Measurements from ENCODE around the gene KLHL20.
"Not testable (repeated sequence)": the region's sequence is repeated elsewhere in the genome, so short reads cannot be mapped to it uniquely, and the experiment has no call there.

KLHL20 gene

DNA sequence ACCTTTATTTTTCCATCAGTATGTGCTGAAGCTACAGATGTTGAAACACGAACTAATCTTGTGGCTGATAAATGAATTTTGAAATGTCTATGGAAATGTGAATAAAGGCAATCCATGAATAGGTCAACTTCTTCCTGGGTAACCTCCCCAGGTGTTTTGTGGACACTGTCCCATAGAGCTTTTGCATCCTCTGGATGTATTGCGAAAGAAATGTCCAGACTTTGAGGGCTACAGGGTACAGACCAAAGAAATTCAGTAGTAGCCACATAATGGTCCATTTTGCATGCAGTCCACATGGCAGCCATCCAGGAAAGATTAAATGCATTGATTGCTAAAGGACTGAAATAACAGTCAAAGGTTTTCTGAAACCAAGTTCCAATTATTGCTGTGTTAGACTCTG lies 88.2 kb downstream of the KLHL20 start:
- no peaks in the 10 kb centered on the region for H3F3A ChIP-seq (ENCODE audit: low read depth)
- no peak for TF ChIP-seq EZH2phosphoT487 (IDR thresholded peaks at IDR 0.05; ENCODE audit: borderline replicate concordance)
- TF ChIP-seq, protein P1, sequence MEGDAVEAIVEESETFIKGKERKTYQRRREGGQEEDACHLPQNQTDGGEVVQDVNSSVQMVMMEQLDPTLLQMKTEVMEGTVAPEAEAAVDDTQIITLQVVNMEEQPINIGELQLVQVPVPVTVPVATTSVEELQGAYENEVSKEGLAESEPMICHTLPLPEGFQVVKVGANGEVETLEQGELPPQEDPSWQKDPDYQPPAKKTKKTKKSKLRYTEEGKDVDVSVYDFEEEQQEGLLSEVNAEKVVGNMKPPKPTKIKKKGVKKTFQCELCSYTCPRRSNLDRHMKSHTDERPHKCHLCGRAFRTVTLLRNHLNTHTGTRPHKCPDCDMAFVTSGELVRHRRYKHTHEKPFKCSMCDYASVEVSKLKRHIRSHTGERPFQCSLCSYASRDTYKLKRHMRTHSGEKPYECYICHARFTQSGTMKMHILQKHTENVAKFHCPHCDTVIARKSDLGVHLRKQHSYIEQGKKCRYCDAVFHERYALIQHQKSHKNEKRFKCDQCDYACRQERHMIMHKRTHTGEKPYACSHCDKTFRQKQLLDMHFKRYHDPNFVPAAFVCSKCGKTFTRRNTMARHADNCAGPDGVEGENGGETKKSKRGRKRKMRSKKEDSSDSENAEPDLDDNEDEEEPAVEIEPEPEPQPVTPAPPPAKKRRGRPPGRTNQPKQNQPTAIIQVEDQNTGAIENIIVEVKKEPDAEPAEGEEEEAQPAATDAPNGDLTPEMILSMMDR (conservative IDR thresholded peaks at IDR 0.05; ENCODE audit: low read length): no peak
- no peak overlapping the region for H3K9ac ChIP-seq (ENCODE audit: low read depth, low read length, poor library complexity, severe bottlenecking)
- peaks cover 88% of the 10 kb centered on the region for H3K36me3 ChIP-seq (ENCODE audit: insufficient read depth, low read length)
- no peak overlapping the region for H3K4me3 ChIP-seq (ENCODE audit: low read length, poor library complexity, severe bottlenecking)
- peaks cover 5% of the 10 kb centered on the region for H4K20me1 ChIP-seq (ENCODE audit: insufficient read depth, low read length, poor library complexity, severe bottlenecking)
- H3K9me3 ChIP-seq (ENCODE audit: insufficient read depth, low read depth, low read length): no peaks in the 10 kb centered on the region
- H3K79me2 ChIP-seq (ENCODE audit: insufficient read depth, low read length): no peaks in the 10 kb centered on the region
- H3K9me2 ChIP-seq (replicated peaks; ENCODE audit: low read depth, low read length): no peaks in the 10 kb centered on the region
- H3K4me2 ChIP-seq (ENCODE audit: low read depth, low read length, poor library complexity, severe bottlenecking): no peak overlapping the region
- H3K4me1 ChIP-seq (ENCODE audit: insufficient read depth, low read length, poor library complexity, severe bottlenecking): no peaks in the 10 kb centered on the region
- no peak overlapping the region for H2AFZ ChIP-seq (ENCODE audit: low read length)
- no peaks in the 10 kb centered on the region for H3K27me3 ChIP-seq (ENCODE audit: insufficient read depth, low read length, poor library complexity, severe bottlenecking)

DNA sequence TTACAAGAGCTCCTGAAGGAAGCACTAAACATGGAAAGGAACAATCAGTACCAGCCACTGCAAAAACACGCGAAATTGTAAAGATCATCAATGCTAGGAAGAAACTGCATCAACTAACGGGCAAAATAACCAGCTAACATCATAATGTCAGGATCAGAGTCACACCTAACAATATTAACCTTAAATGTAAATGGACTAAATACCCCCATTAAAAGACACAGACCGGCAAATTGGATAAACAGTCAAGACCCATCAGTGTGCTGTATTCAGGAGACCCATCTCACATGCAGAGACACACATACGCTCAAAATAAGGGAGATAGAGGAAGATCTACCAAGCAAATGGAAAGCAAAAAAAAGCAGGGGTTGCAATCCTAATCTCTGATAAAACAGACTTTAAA lies 98.9 kb downstream of the KLHL20 start:
- Histone ChIP-seq H3K36me3 (ENCODE audit: insufficient read depth, low read length) (peaks cover 28% of the 10 kb centered on the region; the same call in 1 of the 2 replicates), H3K79me2 (ENCODE audit: insufficient read depth, low read length) (peaks cover 65% of the 10 kb centered on the region)
- H3K27me3 ChIP-seq (ENCODE audit: insufficient read depth, low read length, poor library complexity, severe bottlenecking); H3K4me1 ChIP-seq (ENCODE audit: insufficient read depth, low read length, poor library complexity, severe bottlenecking); H3K9me2 ChIP-seq (replicated peaks; ENCODE audit: low read depth, low read length); H4K20me1 ChIP-seq (ENCODE audit: insufficient read depth, low read length, poor library complexity, severe bottlenecking); H3K9me3 ChIP-seq (ENCODE audit: insufficient read depth, low read depth, low read length); H3K9ac ChIP-seq (ENCODE audit: low read depth, low read length, poor library complexity, severe bottlenecking); H3K4me2 ChIP-seq (ENCODE audit: low read depth, low read length, poor library complexity, severe bottlenecking); H3F3A ChIP-seq (ENCODE audit: low read depth); H3K4me3 ChIP-seq (ENCODE audit: low read length, poor library complexity, severe bottlenecking); H2AFZ ChIP-seq (ENCODE audit: low read length): not testable (repeated sequence)

- H3K79me2 ChIP-seq (ENCODE audit: insufficient read depth, low read length): peaks cover 87% of the 10 kb centered on the region
- no peak for TF ChIP-seq EZH2phosphoT487 (IDR thresholded peaks at IDR 0.05; ENCODE audit: borderline replicate concordance)
- TF ChIP-seq, protein P1 (conservative IDR thresholded peaks at IDR 0.05; ENCODE audit: low read length): no peak
- peaks cover 22% of the 10 kb centered on the region for H4K20me1 ChIP-seq (ENCODE audit: insufficient read depth, low read length, poor library complexity, severe bottlenecking)
- no peak overlapping the region for H2AFZ ChIP-seq (ENCODE audit: low read length)
- 0 out of 2 replicates have a peak, but pooled peaks cover 8% of the 10 kb centered on the region for H3K36me3 ChIP-seq (ENCODE audit: insufficient read depth, low read length)
- no peaks in the 10 kb centered on the region for H3K9me2 ChIP-seq (replicated peaks; ENCODE audit: low read depth, low read length)
- peak overlapping the region; percentile 45 for H3K4me2 ChIP-seq (ENCODE audit: low read depth, low read length, poor library complexity, severe bottlenecking)
- no peaks in the 10 kb centered on the region for H3K9me3 ChIP-seq (ENCODE audit: insufficient read depth, low read depth, low read length)
- peaks cover 33% of the 10 kb centered on the region for H3K4me1 ChIP-seq (ENCODE audit: insufficient read depth, low read length, poor library complexity, severe bottlenecking)
- H3K4me3 ChIP-seq (ENCODE audit: low read length, poor library complexity, severe bottlenecking): peak overlapping the region; percentile 4
- no peaks in the 10 kb centered on the region for H3K27me3 ChIP-seq (ENCODE audit: insufficient read depth, low read length, poor library complexity, severe bottlenecking)
- no peak overlapping the region for H3K9ac ChIP-seq (ENCODE audit: low read depth, low read length, poor library complexity, severe bottlenecking)
- no peaks in the 10 kb centered on the region for H3F3A ChIP-seq (ENCODE audit: low read depth)
Measured at GRCh38 chr1:173818459-173818858, 103.7 kb downstream of the KLHL20 start.

DNA sequence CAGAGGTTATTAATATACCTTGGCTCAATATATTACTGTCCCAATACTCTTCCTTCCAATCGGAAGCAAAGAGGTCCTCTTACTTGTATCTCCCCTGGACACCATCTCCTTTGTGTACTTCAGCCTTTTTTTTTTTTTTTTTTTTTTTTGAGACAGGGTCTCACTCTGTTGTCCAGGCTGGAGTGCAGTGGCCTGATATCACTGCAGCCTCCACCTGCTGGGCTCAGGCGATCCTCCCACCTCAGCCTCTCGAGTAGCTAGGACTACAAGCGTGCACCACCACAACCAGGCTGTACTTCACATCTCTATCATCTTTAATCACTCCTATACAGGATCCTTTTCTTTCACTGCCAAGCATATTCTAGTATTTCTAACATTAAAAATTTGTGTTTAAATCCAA lies 106.9 kb downstream of the KLHL20 start:
- H2AFZ ChIP-seq (ENCODE audit: low read length): no peak overlapping the region
- 0 out of 2 replicates have a peak, but pooled peaks cover 8% of the 10 kb centered on the region for H3K36me3 ChIP-seq (ENCODE audit: insufficient read depth, low read length)
- peaks cover 75% of the 10 kb centered on the region for H3K79me2 ChIP-seq (ENCODE audit: insufficient read depth, low read length)
- no peaks in the 10 kb centered on the region for H3K9me3 ChIP-seq (ENCODE audit: insufficient read depth, low read depth, low read length)
- H3K9ac ChIP-seq (ENCODE audit: low read depth, low read length, poor library complexity, severe bottlenecking): peak overlapping the region; percentile 39
- H3K27me3 ChIP-seq (ENCODE audit: insufficient read depth, low read length, poor library complexity, severe bottlenecking): no peaks in the 10 kb centered on the region
- peaks cover 37% of the 10 kb centered on the region for H3K4me1 ChIP-seq (ENCODE audit: insufficient read depth, low read length, poor library complexity, severe bottlenecking)
- peak overlapping the region; percentile 94 for H3K4me3 ChIP-seq (ENCODE audit: low read length, poor library complexity, severe bottlenecking)
- H4K20me1 ChIP-seq (ENCODE audit: insufficient read depth, low read length, poor library complexity, severe bottlenecking): peaks cover 22% of the 10 kb centered on the region
- H3K4me2 ChIP-seq (ENCODE audit: low read depth, low read length, poor library complexity, severe bottlenecking): peak overlapping the region; percentile 99
- no peaks in the 10 kb centered on the region for H3F3A ChIP-seq (ENCODE audit: low read depth)
- no peaks in the 10 kb centered on the region for H3K9me2 ChIP-seq (replicated peaks; ENCODE audit: low read depth, low read length)
- TF ChIP-seq, protein P1 (conservative IDR thresholded peaks at IDR 0.05; ENCODE audit: low read length): no peak
- no peak for TF ChIP-seq EZH2phosphoT487 (IDR thresholded peaks at IDR 0.05; ENCODE audit: borderline replicate concordance)

Data from Loucy (cell line).